22Rv1 (cell line): ENCODE measurements around the gene STK17A.
"Not testable (repeated sequence)": the region's sequence is repeated elsewhere in the genome, so short reads cannot be mapped to it uniquely, and the experiment has no call there.

Experiments
- H3K27ac ChIP-seq: fragments of 450-650 bp; 2 replicates; pipeline ENCODE4 v1.5.1; 2017
- CTCF ChIP-seq: fragments of 450-650 bp; IDR thresholded peaks from 2 replicates; pipeline ENCODE4 v1.5.1; 2017; ENCODE audit warnings: mild to moderate bottlenecking
- ZFX ChIP-seq: fragments of 450-650 bp; IDR thresholded peaks from 2 replicates; pipeline ENCODE4 v1.6.1; 2017; ENCODE audit warnings: antibody characterized with exemption, borderline replicate concordance

Gene STK17A

GRCh38 chr7:43660141-43660540 is 77.2 kb downstream of the STK17A start:
- no peak for TF ChIP-seq CTCF
- no peak for TF ChIP-seq ZFX
- H3K27ac ChIP-seq: no peak overlapping the region

DNA sequence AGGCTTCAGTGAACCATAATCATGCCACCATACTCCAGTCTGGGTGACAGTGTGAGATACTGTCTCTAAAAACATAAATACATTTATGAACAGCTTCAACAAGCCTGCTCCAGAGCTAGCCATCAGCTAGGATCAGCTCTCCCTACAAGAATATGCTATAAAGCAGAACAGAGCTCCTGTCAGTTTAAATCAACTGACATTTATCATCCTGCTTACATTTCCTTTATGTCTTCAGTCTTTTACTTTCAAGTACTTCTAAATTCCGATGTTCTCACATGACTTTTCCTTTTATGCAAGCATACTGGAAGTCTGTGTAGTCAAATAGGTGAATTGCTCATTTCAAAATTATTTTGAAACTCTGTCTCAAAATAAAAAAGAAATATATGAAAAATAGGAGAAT is 81.8 kb downstream of the STK17A start:
- no peak for TF ChIP-seq ZFX
- no peak for TF ChIP-seq CTCF
- H3K27ac ChIP-seq: no peak overlapping the region

- no peak overlapping the region for H3K27ac ChIP-seq
- TF ChIP-seq CTCF (no peak), ZFX (no peak)
Observed at GRCh38 chr7:43666938-43667337, 84.0 kb downstream of the STK17A start.

DNA sequence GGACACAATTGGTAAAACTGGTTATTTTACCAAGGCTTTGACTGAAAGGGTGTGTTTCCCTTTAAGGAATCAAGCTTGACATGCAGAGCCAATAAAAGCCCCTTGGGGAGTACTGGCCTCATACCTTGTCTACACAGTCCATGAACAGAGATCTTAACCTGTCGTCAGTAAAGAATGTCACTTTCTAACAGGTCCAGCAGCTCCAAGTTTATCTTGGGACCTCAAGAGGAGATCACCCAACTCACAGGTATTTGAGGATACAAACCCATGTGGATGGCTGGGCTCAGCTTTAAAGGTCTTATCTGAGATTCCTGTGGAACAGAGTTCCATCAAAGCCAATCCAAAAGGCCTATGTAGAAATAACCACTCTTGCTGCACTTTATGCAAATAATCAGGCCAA is 85.1 kb downstream of the STK17A start:
- TF ChIP-seq ZFX: no peak
- no peak for TF ChIP-seq CTCF
- H3K27ac ChIP-seq: no peak overlapping the region

DNA sequence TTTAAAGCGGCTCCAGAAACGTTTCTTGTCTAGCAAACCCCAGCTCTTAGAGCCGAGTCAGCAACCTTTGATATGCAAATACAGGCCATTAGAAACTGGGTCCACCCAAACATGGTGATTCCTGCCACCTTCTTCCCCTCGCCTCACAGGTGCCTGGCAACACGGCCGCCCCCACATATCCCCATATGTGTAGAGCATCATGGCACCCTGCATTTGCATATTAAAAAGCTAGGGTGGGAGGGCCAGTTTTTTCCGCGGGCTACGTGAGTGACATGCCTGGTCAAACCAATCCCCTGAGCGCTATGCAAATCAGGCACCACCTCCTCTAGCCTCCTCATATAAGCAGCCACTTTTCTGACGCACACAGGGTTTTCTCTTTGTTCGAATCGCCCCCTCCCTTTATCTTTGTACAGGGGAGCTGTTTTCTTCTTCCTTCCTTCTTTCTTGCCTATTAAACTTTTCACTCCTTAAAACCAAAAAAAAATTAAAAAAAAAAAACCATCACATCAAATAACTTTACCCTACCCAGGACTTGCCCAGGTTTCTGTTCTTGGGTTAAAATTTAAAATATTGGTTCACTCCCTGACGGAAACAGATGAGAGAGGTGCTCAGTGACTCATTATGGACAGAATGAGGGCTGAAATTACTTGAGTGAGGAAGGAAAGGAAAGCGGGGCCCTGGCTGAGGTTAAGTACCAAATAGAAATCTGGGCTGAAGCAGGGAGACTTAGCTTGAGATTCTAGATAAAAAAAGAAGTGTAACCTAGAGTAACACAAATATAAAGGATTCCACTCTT is 86.6 kb downstream of the STK17A start:
- TF ChIP-seq ZFX (no peak), CTCF (no peak)
- H3K27ac ChIP-seq: no peak overlapping the region

GRCh38 chr7:43671521-43671920 is 88.6 kb downstream of the STK17A start:
- TF ChIP-seq CTCF: no peak
- TF ChIP-seq ZFX: no peak
- H3K27ac ChIP-seq: no peak overlapping the region

DNA sequence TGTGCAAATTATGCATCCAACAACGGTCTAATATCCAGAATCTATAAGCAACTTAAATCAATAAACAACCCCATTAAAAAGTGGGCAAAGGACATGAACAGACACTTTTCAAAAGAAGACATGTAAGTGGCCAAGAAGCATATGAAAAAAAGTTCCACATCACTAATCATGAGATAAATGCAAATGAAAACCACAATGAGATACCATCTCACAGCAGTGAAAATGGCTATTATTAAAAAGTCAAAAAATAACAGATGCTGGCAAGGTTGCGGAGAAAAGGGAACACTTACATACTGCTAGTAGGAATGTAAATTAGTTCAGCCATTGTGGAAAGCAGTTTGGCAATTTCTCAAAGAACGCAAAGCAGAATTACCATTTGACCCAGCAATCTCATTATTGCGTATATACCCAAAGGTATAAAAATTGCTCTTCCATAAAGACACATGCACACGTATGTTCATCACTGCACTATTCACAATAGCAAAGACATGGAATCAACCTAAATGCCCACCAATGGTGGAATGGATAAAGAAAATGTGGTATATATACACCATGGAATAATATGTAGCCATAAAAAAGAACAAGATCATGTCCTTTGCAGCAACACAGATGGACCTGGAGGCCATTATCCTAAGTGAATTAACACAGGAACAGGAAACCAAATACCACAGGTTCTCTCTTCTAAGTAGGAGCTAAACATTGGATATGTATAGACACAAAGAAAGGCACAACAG is 90.5 kb downstream of the STK17A start:
- H3K27ac ChIP-seq: not testable (repeated sequence)
